ENCODE results near the gene CTNNB1. TPM values are rescaled to one million over a fixed set of nuclear protein-coding genes. Genes with fewer than 3 reads are reported as not detected.

The CTNNB1 gene
- total RNA-seq, 4 donors from 2014 or later, result 290 to 527 (median 414) TPM

GRCh38 chr3:41196499-41197410 lies 2.5 kb upstream of the CTNNB1 start:
- H3K4me1 ChIP-seq, result peaks cover 0 to 9% (median 7%) of the 10 kb centered on the region in 4 donors
- H3K36me3 ChIP-seq, result no peaks in the 10 kb centered on the region
- no peaks in the 10 kb centered on the region for H3K27me3 ChIP-seq
- 94 to 98% methylated on average over 9 of the region's 9 CpGs for WGBS, 2 donors (ENCODE audit: low coverage in 1 of 2)
- TF ChIP-seq CTCF (IDR thresholded peaks at IDR 0.05) (no peak), EP300 (IDR thresholded peaks at IDR 0.05; ENCODE audit: low read depth) (no peak), POLR2AphosphoS5 (IDR thresholded peaks at IDR 0.05) (no peak), POLR2A (IDR thresholded peaks at IDR 0.05) (no peak)
- no peak overlapping the region for H3K27ac ChIP-seq
- intact Hi-C loops (cut with DNase I; ENCODE audit: low total_unique reads) (no loop called here), in situ Hi-C loops (cut with MboI; ENCODE audit: low pct_ligation_motif_present in 1 of 4, low pct_unique_long_range_greater_than_20kb in 1 of 4, low sequenced_read_pairs in 3 of 4) (loop anchor here in 1 of 4 donors (25.0 kb wide), 1 partner anchor 609 kb away; no protein-coding TSS in a partner anchor)
- DNase-seq, result no peak
- H3K4me3 ChIP-seq, result no peak overlapping the region
- H3K9me3 ChIP-seq, result no peaks in the 10 kb centered on the region

GRCh38 chr3:41198046-41198445 lies 1.3 kb upstream of the CTNNB1 start:
- H3K27me3 ChIP-seq, result no peaks in the 10 kb centered on the region
- in situ Hi-C loops (cut with MboI; ENCODE audit: low pct_ligation_motif_present in 1 of 4, low pct_unique_long_range_greater_than_20kb in 1 of 4, low sequenced_read_pairs in 3 of 4) (loop anchor here in 1 of 4 donors (25.0 kb wide), 1 partner anchor 611 kb away; no protein-coding TSS in a partner anchor), intact Hi-C loops (cut with DNase I; ENCODE audit: low total_unique reads) (no loop called here)
- H3K4me3 ChIP-seq, result peak overlapping the region in 1 of 4 donors; percentile 64
- H3K27ac ChIP-seq, result no peak overlapping the region
- H3K4me1 ChIP-seq, result peaks cover 5 to 22% (median 16%) of the 10 kb centered on the region in 4 donors
- DNase-seq, result no peak
- H3K36me3 ChIP-seq, result no peaks in the 10 kb centered on the region
- TF ChIP-seq POLR2AphosphoS5 (IDR thresholded peaks at IDR 0.05) (no peak), CTCF (IDR thresholded peaks at IDR 0.05) (no peak), POLR2A (IDR thresholded peaks at IDR 0.05) (no peak), EP300 (IDR thresholded peaks at IDR 0.05; ENCODE audit: low read depth) (no peak)
- H3K9me3 ChIP-seq, result no peaks in the 10 kb centered on the region
- 83 to 84% methylated on average over 7 of the region's 7 CpGs for WGBS, 2 donors (ENCODE audit: low coverage in 1 of 2)

- Histone ChIP-seq H3K4me3 (peak overlapping the region; percentile 64 to 97 (median 85)), H3K36me3 (no peaks in the 10 kb centered on the region), H3K9me3 (no peaks in the 10 kb centered on the region), H3K27ac (peak overlapping the region; percentile 94 to 100 (median 96)), H3K4me1 (peaks cover 9 to 27% (median 18%) of the 10 kb centered on the region in 4 donors), H3K27me3 (no peaks in the 10 kb centered on the region)
- TF ChIP-seq EP300 (IDR thresholded peaks at IDR 0.05; ENCODE audit: low read depth) (no peak), POLR2AphosphoS5 (IDR thresholded peaks at IDR 0.05) (no peak), CTCF (IDR thresholded peaks at IDR 0.05) (no peak), POLR2A (IDR thresholded peaks at IDR 0.05) (no peak)
- DNase-seq, result peak; percentile 42
- 15 to 25% methylated on average over 1 to 20 of the region's 20 CpGs for WGBS, 2 donors (ENCODE audit: low coverage in 1 of 2)
- intact Hi-C loops (cut with DNase I; ENCODE audit: low total_unique reads), result no loop called here
- in situ Hi-C loops (cut with MboI; ENCODE audit: low pct_ligation_motif_present in 1 of 4, low pct_unique_long_range_greater_than_20kb in 1 of 4, low sequenced_read_pairs in 3 of 4), result loop anchor here in 1 of 4 donors (25.0 kb wide), 1 partner anchor 611 kb away; no protein-coding TSS in a partner anchor
Observed at GRCh38 chr3:41198526-41198925, 779 bp upstream of the CTNNB1 start.

Data from transverse colon (tissue), 4 donors.